PFSK-1 (cell line): Measurements from ENCODE around the gene GLB1L.

Source experiments
- FOXP2 ChIP-seq: optimal IDR thresholded peaks from 2 replicates; pipeline ENCODE3; 2011; ENCODE audit warnings: borderline replicate concordance, control low read depth, inconsistent platforms; ENCODE audit not compliant: insufficient read depth; ENCODE audit errors: extremely low read length, extremely low read depth
- POLR2AphosphoS5 ChIP-seq: IDR thresholded peaks from 2 replicates; pipeline ENCODE4 v1.6.1; 2012; ENCODE audit warnings: low read depth, mild to moderate bottlenecking, control low read depth, low read length, moderate library complexity
- SIN3A ChIP-seq: IDR thresholded peaks from 2 replicates; pipeline ENCODE4 v1.6.1; 2012; ENCODE audit warnings: mild to moderate bottlenecking, low read length, moderate library complexity, borderline replicate concordance; ENCODE audit not compliant: insufficient read depth
- TAF1 ChIP-seq: IDR thresholded peaks from 2 replicates; pipeline ENCODE4 v1.6.1; 2012; ENCODE audit warnings: low read length, control low read depth, borderline replicate concordance; ENCODE audit not compliant: insufficient read depth
- TF ChIP-seq, protein P1 (sequence below), 2 experiments: IDR thresholded peaks; 2 replicates each; pipeline versions ENCODE4 v1.6.1 to v1.8.0; 2011 to 2012; ENCODE audit warnings: low read depth in 2 of 2, low read length in 2 of 2, control low read depth in 1 of 2, inconsistent platforms in 1 of 2, mild to moderate bottlenecking in 1 of 2, moderate library complexity in 1 of 2; ENCODE audit not compliant: insufficient read depth in 1 of 2

GLB1L gene

DNA sequence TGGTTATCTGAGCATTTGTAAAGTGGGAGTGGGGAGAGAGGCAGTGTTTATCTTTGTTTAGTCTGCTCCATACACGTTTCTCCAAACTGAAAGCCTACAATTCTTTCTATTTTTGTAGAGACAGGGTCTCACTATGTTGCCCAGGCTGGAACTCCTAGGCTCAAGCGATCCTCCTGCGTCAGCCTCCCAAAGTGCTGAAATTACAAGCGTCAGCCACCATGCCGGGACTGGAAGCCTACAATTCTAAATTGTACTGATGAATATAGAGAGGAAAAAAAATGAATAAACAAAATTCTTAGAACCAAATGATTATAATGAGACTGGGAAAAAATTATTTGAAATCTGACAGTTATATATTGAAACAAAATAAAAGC lies 40.1 kb downstream of the GLB1L start:
- TF ChIP-seq FOXP2: no peak
- no peak for TF ChIP-seq TAF1
- no peak for TF ChIP-seq SIN3A

- TF ChIP-seq TAF1 (no peak), FOXP2 (no peak), SIN3A (no peak), POLR2AphosphoS5 (no peak)
- TF ChIP-seq, protein P1, sequence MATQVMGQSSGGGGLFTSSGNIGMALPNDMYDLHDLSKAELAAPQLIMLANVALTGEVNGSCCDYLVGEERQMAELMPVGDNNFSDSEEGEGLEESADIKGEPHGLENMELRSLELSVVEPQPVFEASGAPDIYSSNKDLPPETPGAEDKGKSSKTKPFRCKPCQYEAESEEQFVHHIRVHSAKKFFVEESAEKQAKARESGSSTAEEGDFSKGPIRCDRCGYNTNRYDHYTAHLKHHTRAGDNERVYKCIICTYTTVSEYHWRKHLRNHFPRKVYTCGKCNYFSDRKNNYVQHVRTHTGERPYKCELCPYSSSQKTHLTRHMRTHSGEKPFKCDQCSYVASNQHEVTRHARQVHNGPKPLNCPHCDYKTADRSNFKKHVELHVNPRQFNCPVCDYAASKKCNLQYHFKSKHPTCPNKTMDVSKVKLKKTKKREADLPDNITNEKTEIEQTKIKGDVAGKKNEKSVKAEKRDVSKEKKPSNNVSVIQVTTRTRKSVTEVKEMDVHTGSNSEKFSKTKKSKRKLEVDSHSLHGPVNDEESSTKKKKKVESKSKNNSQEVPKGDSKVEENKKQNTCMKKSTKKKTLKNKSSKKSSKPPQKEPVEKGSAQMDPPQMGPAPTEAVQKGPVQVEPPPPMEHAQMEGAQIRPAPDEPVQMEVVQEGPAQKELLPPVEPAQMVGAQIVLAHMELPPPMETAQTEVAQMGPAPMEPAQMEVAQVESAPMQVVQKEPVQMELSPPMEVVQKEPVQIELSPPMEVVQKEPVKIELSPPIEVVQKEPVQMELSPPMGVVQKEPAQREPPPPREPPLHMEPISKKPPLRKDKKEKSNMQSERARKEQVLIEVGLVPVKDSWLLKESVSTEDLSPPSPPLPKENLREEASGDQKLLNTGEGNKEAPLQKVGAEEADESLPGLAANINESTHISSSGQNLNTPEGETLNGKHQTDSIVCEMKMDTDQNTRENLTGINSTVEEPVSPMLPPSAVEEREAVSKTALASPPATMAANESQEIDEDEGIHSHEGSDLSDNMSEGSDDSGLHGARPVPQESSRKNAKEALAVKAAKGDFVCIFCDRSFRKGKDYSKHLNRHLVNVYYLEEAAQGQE (IDR thresholded peaks at IDR 0.05; ENCODE audit: insufficient read depth in 1 of 2, low read depth in 2 of 2, low read length in 2 of 2): no peak
Measured at GRCh38 chr2:219204425-219205164, 40.6 kb downstream of the GLB1L start.

DNA sequence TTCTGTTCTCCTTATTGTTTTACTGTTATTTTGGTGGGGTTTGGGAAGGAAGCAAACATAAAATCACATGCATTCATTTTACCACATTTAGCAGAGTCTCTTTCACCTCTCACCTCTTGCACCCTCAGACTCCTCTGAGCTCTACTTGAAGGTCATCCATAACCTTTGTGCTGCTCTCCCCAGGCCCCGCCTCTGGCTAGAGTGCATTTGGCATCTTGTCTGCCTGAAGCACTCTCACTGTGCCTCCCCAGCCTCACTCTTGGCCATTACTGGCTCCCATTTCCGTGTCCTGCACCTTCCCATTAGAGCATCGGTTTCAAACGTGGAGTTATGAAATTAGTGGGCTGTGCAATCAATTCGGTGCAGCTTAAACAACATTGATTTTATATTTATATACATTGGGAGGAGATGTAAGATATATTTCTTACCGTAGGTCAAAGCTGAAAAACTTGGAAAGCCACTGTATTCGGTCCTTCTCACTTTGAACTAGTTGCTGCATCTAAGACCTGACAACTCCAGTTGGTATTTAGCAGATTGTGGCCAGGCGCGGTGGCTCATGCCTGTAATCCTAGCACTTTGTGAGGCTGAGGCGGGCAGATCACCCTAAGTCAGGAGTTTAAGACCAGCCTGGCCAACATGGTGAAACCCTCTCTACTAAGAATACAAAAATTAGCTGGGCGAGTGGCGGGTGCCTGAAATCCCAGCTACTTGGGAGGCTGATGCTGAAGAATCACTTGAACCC lies 45.6 kb downstream of the GLB1L start:
- TF ChIP-seq POLR2AphosphoS5: no peak
- no peak for TF ChIP-seq FOXP2
- no peak for TF ChIP-seq TAF1
- no peak for TF ChIP-seq SIN3A
- TF ChIP-seq, protein P1 (IDR thresholded peaks at IDR 0.05; ENCODE audit: insufficient read depth in 1 of 2, low read depth in 2 of 2, low read length in 2 of 2): no peak

DNA sequence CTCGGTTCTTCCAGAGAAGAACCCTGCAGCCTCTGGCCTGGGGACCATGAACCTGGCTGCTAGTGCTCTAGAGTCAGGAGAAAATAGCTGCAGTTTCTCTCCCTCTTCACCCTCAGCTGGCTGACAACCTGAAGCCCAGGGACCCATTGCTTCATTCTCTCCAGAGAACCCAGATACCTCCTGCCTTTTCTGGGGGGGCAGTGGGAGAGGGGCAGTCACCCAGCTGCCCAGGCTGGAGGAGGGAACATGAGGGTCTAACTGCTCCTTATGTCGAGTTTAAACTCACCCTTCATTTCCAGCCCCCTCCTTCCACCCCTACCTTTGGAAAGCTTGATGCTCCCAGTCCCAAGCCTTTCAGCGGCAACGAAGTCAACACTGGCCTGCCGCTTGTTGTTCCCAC lies 46.3 kb downstream of the GLB1L start:
- TF ChIP-seq, protein P1 (IDR thresholded peaks at IDR 0.05; ENCODE audit: insufficient read depth in 1 of 2, low read depth in 2 of 2, low read length in 2 of 2): no peak
- TF ChIP-seq SIN3A: no peak
- TF ChIP-seq POLR2AphosphoS5: no peak
- TF ChIP-seq TAF1: no peak
- TF ChIP-seq FOXP2: no peak

GRCh38 chr2:219197388-219197787 lies 47.9 kb downstream of the GLB1L start:
- no peak for TF ChIP-seq FOXP2
- no peak for TF ChIP-seq POLR2AphosphoS5
- TF ChIP-seq, protein P1 (IDR thresholded peaks at IDR 0.05; ENCODE audit: insufficient read depth in 1 of 2, low read depth in 2 of 2, low read length in 2 of 2): no peak
- no peak for TF ChIP-seq SIN3A
- no peak for TF ChIP-seq TAF1
